ENCODE measurements around the gene IL17RE.

IL17RE gene

GRCh38 chr3:9918261-9919038 lies 15.8 kb downstream of the IL17RE start:
- TF ChIP-seq REST (IDR thresholded peaks at IDR 0.05; ENCODE audit: insufficient read depth in 1 of 2, low read depth in 2 of 2, low read length in 2 of 2) (no peak), SIN3A (IDR thresholded peaks at IDR 0.05; ENCODE audit: borderline replicate concordance, insufficient read depth, low read length) (no peak), POLR2AphosphoS5 (IDR thresholded peaks at IDR 0.05; ENCODE audit: low read depth, low read length) (no peak), TAF1 (IDR thresholded peaks at IDR 0.05; ENCODE audit: borderline replicate concordance, insufficient read depth, low read length) (no peak), FOXP2 (optimal IDR thresholded peaks at IDR 0.05; ENCODE audit: borderline replicate concordance, extremely low read depth, extremely low read length, insufficient read depth) (no peak)

- no peak for TF ChIP-seq POLR2AphosphoS5 (IDR thresholded peaks at IDR 0.05; ENCODE audit: low read depth, low read length)
These were observed 25.5 kb downstream of the IL17RE start for GRCh38 chr3:9928158-9928557.

- no peak for TF ChIP-seq FOXP2 (optimal IDR thresholded peaks at IDR 0.05; ENCODE audit: borderline replicate concordance, extremely low read depth, extremely low read length, insufficient read depth)
- TF ChIP-seq SIN3A (IDR thresholded peaks at IDR 0.05; ENCODE audit: borderline replicate concordance, insufficient read depth, low read length), result no peak
- no peak for TF ChIP-seq POLR2AphosphoS5 (IDR thresholded peaks at IDR 0.05; ENCODE audit: low read depth, low read length)
These were observed 28.3 kb downstream of the IL17RE start for GRCh38 chr3:9930804-9931418.

- TF ChIP-seq POLR2AphosphoS5 (IDR thresholded peaks at IDR 0.05; ENCODE audit: low read depth, low read length), result no peak
- TF ChIP-seq TAF1 (IDR thresholded peaks at IDR 0.05; ENCODE audit: borderline replicate concordance, insufficient read depth, low read length), result no peak
- TF ChIP-seq REST (IDR thresholded peaks at IDR 0.05; ENCODE audit: insufficient read depth in 1 of 2, low read depth in 2 of 2, low read length in 2 of 2), result no peak
- TF ChIP-seq FOXP2 (optimal IDR thresholded peaks at IDR 0.05; ENCODE audit: borderline replicate concordance, extremely low read depth, extremely low read length, insufficient read depth), result no peak
- no peak for TF ChIP-seq SIN3A (IDR thresholded peaks at IDR 0.05; ENCODE audit: borderline replicate concordance, insufficient read depth, low read length)
These were observed 29.8 kb downstream of the IL17RE start for GRCh38 chr3:9932535-9932842.

- TF ChIP-seq SIN3A (IDR thresholded peaks at IDR 0.05; ENCODE audit: borderline replicate concordance, insufficient read depth, low read length) (no peak), REST (IDR thresholded peaks at IDR 0.05; ENCODE audit: insufficient read depth in 1 of 2, low read depth in 2 of 2, low read length in 2 of 2) (no peak), FOXP2 (optimal IDR thresholded peaks at IDR 0.05; ENCODE audit: borderline replicate concordance, extremely low read depth, extremely low read length, insufficient read depth) (no peak), TAF1 (IDR thresholded peaks at IDR 0.05; ENCODE audit: borderline replicate concordance, insufficient read depth, low read length) (no peak), POLR2AphosphoS5 (IDR thresholded peaks at IDR 0.05; ENCODE audit: low read depth, low read length) (no peak; the same call in 1 of the 2 replicates)
These were observed 30.4 kb downstream of the IL17RE start for GRCh38 chr3:9932843-9933560.

All from PFSK-1 (cell line).